SK-N-DZ (cell line): Measurements from ENCODE around the gene FAR1.

Experiments
- DNase-seq: peaks from one replicate; pipeline ENCODE4 v3.0.0-alpha.2; 2015; ENCODE audit warnings: low spot score
- small RNA-seq, 2 experiments: library from RNA; depleted of rRNA; stranded (forward); fragments of <200 nt; gene quantifications; one replicate each; pipeline ENCODE3, GENCODE V24; 2014

The FAR1 gene

DNA sequence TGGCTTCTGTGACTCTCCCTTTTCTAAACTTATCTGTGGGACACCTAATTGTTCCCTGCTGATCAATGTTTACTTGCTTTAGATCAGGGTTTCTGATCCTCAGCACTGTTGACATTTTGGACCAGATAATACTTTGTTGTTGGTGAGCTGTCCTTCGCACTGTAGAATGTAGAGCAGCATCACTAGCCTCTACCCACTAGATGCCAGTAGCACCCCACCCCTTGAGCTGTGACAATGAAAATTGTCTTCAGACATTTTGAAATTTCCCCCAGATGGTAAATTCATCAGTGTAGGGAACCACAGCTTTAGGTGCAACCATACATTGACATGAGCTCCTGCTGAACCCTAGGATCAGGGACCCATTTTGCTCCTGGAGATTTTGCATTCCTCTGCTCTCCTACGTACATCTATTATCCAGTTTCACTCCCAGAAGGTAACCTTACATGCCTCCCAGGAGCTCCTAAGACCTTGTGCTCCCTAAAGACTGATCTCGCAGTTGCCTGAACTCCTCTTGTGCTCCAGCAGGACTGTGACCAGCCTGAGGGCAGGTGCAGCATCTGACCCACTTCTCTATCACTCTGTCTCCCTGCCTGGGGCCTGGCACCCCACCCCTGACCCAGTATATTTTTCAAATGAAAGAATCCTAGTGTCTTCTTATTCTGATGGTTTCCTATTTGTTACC is 107.8 kb downstream of the FAR1 start:
- no peak for DNase-seq

DNA sequence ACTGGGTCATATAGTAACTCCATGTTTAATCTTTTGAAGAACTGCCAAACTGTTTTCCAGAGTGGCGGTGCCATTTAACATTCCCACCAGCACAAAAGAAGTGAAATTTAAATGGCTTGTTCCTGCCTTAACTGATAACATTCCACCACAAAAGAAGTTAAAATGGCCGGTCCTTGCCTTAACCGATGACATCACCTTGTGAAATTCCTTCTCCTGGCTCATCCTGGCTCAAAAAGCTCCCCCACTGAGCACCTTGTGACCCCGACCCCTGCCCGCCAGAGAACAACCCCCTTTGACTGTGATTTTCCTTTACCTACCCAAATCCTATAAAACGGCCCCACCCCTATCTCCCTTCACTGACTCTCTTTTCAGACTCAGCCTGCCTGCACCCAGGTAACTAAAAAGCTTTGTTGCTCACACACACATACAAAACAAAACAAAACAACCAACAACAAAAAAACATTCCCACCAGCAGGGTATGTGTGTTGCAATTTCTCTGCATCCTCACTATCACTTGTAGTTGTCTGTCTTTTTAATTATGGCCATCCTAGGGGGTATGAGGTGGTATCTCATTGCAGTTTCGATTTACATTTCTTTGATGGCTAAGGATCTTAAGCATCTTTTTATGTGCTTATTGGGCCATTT is 109.0 kb downstream of the FAR1 start:
- no peak for DNase-seq

DNA sequence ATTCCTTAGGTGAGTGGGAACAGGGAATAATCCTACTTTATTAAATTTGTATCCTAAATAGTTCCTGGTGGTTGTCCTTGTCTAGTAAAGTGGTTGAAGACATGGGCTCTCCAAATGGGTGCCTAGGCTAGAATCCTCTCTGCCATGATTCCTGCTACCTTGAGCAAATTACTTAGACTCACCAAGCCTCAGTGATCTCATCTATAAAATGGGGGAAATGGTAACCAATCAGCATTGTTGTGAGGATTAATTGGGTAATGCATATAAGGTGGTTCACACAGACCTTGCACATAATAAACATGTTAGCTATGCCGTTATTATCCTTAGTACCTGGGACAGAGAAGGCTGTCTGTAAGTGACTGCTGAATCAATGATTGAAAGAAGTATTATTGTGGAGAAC is 109.9 kb downstream of the FAR1 start:
- no peak for DNase-seq

DNA sequence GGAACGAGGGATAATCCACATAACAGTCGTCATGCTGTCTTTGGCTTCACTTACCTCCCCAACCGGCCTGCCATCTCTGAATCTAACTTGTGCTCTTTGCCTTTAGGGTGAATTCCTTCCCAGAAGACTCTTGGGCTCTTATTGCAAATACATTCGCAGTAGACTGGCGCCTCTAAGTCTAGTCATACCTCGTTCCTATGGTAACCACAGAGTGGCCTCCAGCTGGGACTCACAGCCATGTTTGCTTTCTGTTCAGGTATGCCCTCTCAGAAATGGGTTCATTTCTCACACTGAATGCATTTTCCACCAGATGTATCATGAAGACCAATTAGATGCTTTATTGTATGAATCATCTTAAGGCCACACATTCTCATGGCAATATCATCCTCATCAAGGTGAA is 112.7 kb downstream of the FAR1 start:
- DNase-seq, result peak; percentile 12

Small RNA genes lying within 50 kb of the gene (small RNA-seq; reads per million reads assigned to genes)
- gene AC013828.1, result 0 reads per million in 2 experiments
- 0 reads per million in 2 experiments for gene RF00019
- gene RPL39P26, result 0 reads per million in 2 experiments
